Urinary bladder (tissue), 4 donors: ENCODE data around the gene DONSON. TPM values are rescaled to one million over a fixed set of nuclear protein-coding genes. Genes with fewer than 3 reads are reported as not detected.
A peak's percentile ranks its signal among the peaks of the same experiment; 100 is the strongest.

ENCODE experiments used
- DNase-seq: peaks from one replicate; pipeline ENCODE4 v3.0.0-alpha.2; 2015; ENCODE audit errors: extremely low spot score
- H3K27ac ChIP-seq: one replicate; pipeline ENCODE4 v1.5.1; 2013; ENCODE audit warnings: low read depth, mild to moderate bottlenecking, moderate library complexity
- H3K36me3 ChIP-seq: one replicate; pipeline ENCODE4 v1.6.1; 2013; ENCODE audit warnings: mild to moderate bottlenecking, moderate library complexity; ENCODE audit not compliant: insufficient read depth
- H3K4me1 ChIP-seq: one replicate; pipeline ENCODE4 v1.6.1; 2013; ENCODE audit warnings: mild to moderate bottlenecking, moderate library complexity; ENCODE audit not compliant: insufficient read depth
- H3K4me3 ChIP-seq: one replicate; pipeline ENCODE4 v1.5.1; 2013; ENCODE audit warnings: low read depth, low read length
- WGBS: extraction: QIAGEN DNeasy Blood & Tissue Kit; methylation state at CpG from one replicate; pipeline ENCODE4 v1.1.7; 2013; 5-methylcytosine and 5-hydroxymethylcytosine counted together
- polyA plus RNA-seq: library from polyadenylated mRNA; stranded (reverse); fragments of 200-250 nt; gene quantifications from one replicate; pipeline ENCODE4 v1.2.3, GENCODE V29; 2013
- total RNA-seq: library from RNA; depleted of rRNA; stranded (reverse); fragments of >200 nt; gene quantifications from one replicate; pipeline ENCODE4 v1.2.3, GENCODE V29; 2014
- donor health status: healthy with polysubstance abuse.
- donor health status: healthy.

DONSON gene
- total and polyA plus RNA-seq, 2 donors, result 6.0 to 28.7 TPM

- under 1% methylated on average over 56 of the region's 56 CpGs for WGBS
- DNase-seq, result peak; percentile 57
- Histone ChIP-seq H3K4me3 (peak within 1 kb of the TSS; percentile 77), H3K4me1 (no peaks in the 10 kb centered on the region), H3K27ac (peak within 1 kb of the TSS; percentile 99), H3K36me3 (no peaks in the 10 kb centered on the region)
These were observed 46.5 kb downstream of the DONSON start, which contains the start of gene GART for GRCh38 chr21:33541756-33542639. GART (minus strand) TSS chr21:33542117; CDS start chr21:33539315, 2,802 bp downstream.

- Histone ChIP-seq H3K27ac (peak overlapping the region; percentile 99), H3K4me1 (no peaks in the 10 kb centered on the region), H3K36me3 (no peaks in the 10 kb centered on the region), H3K4me3 (peak overlapping the region; percentile 57)
- no peak for DNase-seq
- WGBS, result 49% methylated on average over 19 of the region's 19 CpGs
These were observed 47.3 kb downstream of the DONSON start for GRCh38 chr21:33541105-33541711.

GRCh38 chr21:33540711-33541104 lies 47.8 kb downstream of the DONSON start:
- no peak overlapping the region for H3K27ac ChIP-seq
- H3K4me3 ChIP-seq, result no peak overlapping the region

GRCh38 chr21:33539616-33540015 lies 48.9 kb downstream of the DONSON start:
- Histone ChIP-seq H3K4me1 (no peaks in the 10 kb centered on the region), H3K4me3 (no peak overlapping the region), H3K27ac (no peak overlapping the region), H3K36me3 (no peaks in the 10 kb centered on the region)
- no peak for DNase-seq
- 83% methylated on average over 4 of the region's 4 CpGs for WGBS

More at GRCh38 chr21:33540711-33541104, 47.8 kb downstream of the DONSON start:
- 78% methylated on average over 3 of the region's 3 CpGs for WGBS
- no peak for DNase-seq
- H3K4me1 ChIP-seq, result no peaks in the 10 kb centered on the region
- H3K36me3 ChIP-seq, result no peaks in the 10 kb centered on the region

- Histone ChIP-seq H3K4me3 (no peak overlapping the region), H3K4me1 (no peaks in the 10 kb centered on the region), H3K36me3 (peaks cover 1% of the 10 kb centered on the region), H3K27ac (no peak overlapping the region)
- no peak for DNase-seq
- 90% methylated on average over 2 of the region's 2 CpGs for WGBS
These were observed 51.3 kb downstream of the DONSON start for GRCh38 chr21:33537212-33537611.

- H3K36me3 ChIP-seq, result peaks cover 1% of the 10 kb centered on the region
- WGBS, result 92% methylated on average over 3 of the region's 3 CpGs
- DNase-seq, result no peak
These were observed 57.5 kb downstream of the DONSON start for GRCh38 chr21:33531007-33531406.

More at GRCh38 chr21:33531007-33531406, 57.5 kb downstream of the DONSON start:
- H3K4me1 ChIP-seq, result no peaks in the 10 kb centered on the region
- no peak overlapping the region for H3K4me3 ChIP-seq
- H3K27ac ChIP-seq, result no peak overlapping the region

Other genes starting within 250 kb of the DONSON start
- 71.9 TPM for gene IFNGR2, start 185.3 kb downstream of the DONSON start, total RNA-seq
- gene IFNGR2, start 185.3 kb downstream of the DONSON start, polyA plus RNA-seq, result 64.8 TPM
- gene TMEM50B, start 108.7 kb downstream of the DONSON start, total RNA-seq, result 80.7 TPM
- 66.7 TPM for gene TMEM50B, start 108.7 kb downstream of the DONSON start, polyA plus RNA-seq
- gene DNAJC28, start 97.0 kb downstream of the DONSON start, total RNA-seq, result 2.7 TPM
- gene DNAJC28, start 97.0 kb downstream of the DONSON start, polyA plus RNA-seq, result 1.2 TPM
- gene GART, start 46.6 kb downstream of the DONSON start, total RNA-seq, result 55.7 TPM
- 27.3 TPM for gene GART, start 46.6 kb downstream of the DONSON start, polyA plus RNA-seq
- 394 TPM for gene SON, start 45.6 kb downstream of the DONSON start, total RNA-seq
- 115 TPM for gene SON, start 45.6 kb downstream of the DONSON start, polyA plus RNA-seq
- gene CRYZL1, start 53.1 kb upstream of the DONSON start, total RNA-seq, result 69.3 TPM
- gene CRYZL1, start 53.1 kb upstream of the DONSON start, polyA plus RNA-seq, result 29.7 TPM
- 81.7 TPM for gene ITSN1, start 53.8 kb upstream of the DONSON start, total RNA-seq
- 44.4 TPM for gene ITSN1, start 53.8 kb upstream of the DONSON start, polyA plus RNA-seq